ENCODE measurements around the gene TMPRSS3. TPM values are rescaled to one million over a fixed set of nuclear protein-coding genes. Genes with fewer than 3 reads are reported as not detected.

The TMPRSS3 gene
- total RNA-seq, 1 donor from 2014 or later: 4.1 TPM

- no peaks in the 10 kb centered on the region for H3K27me3 ChIP-seq (ENCODE audit: control insufficient read depth, insufficient read depth, low read length)
- H3K36me3 ChIP-seq (ENCODE audit: control insufficient read depth, insufficient read depth, low read length): no peaks in the 10 kb centered on the region
- H3K4me3 ChIP-seq (ENCODE audit: low read depth, low read length): no peak overlapping the region
- no peak for DNase-seq (ENCODE audit: low read depth)
- TF ChIP-seq CTCF (IDR thresholded peaks at IDR 0.05; ENCODE audit: insufficient read depth, low read length, poor library complexity, severe bottlenecking): no peak
These were observed 41.1 kb upstream of the TMPRSS3 start for GRCh38 chr21:42436914-42437313.

- no peak overlapping the region for H3K4me3 ChIP-seq (ENCODE audit: low read depth, low read length)
- H3K36me3 ChIP-seq (ENCODE audit: control insufficient read depth, insufficient read depth, low read length): no peaks in the 10 kb centered on the region
- no peak for TF ChIP-seq CTCF (IDR thresholded peaks at IDR 0.05; ENCODE audit: insufficient read depth, low read length, poor library complexity, severe bottlenecking)
- H3K27me3 ChIP-seq (ENCODE audit: control insufficient read depth, insufficient read depth, low read length): no peaks in the 10 kb centered on the region
- no peak for DNase-seq (ENCODE audit: low read depth)
These were observed 40.0 kb upstream of the TMPRSS3 start for GRCh38 chr21:42435833-42436232.

DNA sequence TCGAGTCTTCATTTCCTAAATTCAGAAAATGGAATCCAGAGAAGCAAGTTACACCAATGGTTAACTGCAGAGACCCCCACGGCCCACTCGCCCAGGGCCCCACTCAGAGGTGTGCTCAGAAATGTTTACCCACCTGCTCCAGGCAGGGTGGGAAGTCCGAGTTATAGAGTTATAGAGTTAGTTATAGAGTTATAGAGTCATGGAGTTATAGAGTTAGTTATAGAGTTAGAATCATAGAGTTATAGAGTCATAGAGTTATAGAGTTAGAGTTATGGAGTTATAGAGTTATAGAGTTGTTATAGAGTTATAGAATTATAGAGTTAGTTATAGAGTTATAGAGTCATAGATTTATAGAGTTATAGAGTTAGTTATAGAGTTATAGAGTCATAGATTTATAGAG, 39.5 kb upstream of the TMPRSS3 start:
- Histone ChIP-seq H3K4me3 (ENCODE audit: low read depth, low read length) (no peak overlapping the region), H3K27me3 (ENCODE audit: control insufficient read depth, insufficient read depth, low read length) (no peaks in the 10 kb centered on the region), H3K36me3 (ENCODE audit: control insufficient read depth, insufficient read depth, low read length) (no peaks in the 10 kb centered on the region)
- no peak for TF ChIP-seq CTCF (IDR thresholded peaks at IDR 0.05; ENCODE audit: insufficient read depth, low read length, poor library complexity, severe bottlenecking)
- no peak for DNase-seq (ENCODE audit: low read depth)

DNA sequence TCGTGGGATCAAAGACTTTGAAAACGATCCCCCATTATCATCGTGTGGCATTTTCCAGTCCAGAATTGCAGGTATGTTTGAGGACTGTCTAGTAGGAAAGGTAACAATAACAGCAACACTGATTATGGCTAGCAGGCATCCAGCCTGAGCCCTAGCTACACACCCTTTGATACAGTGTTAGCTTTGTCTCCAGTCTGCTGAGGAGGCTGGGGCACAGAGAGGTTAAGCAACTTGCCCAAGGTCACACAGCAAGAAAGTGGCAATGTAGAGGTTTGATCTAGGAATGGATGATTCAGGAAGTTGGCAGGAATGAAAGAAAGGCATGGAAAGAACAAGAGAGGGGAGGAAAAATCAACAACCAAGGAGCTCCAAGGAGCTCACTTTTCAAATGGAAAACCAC, 39.0 kb upstream of the TMPRSS3 start:
- Histone ChIP-seq H3K4me3 (ENCODE audit: low read depth, low read length) (no peak overlapping the region), H3K27me3 (ENCODE audit: control insufficient read depth, insufficient read depth, low read length) (no peaks in the 10 kb centered on the region), H3K36me3 (ENCODE audit: control insufficient read depth, insufficient read depth, low read length) (no peaks in the 10 kb centered on the region)
- DNase-seq (ENCODE audit: low read depth): no peak
- no peak for TF ChIP-seq CTCF (IDR thresholded peaks at IDR 0.05; ENCODE audit: insufficient read depth, low read length, poor library complexity, severe bottlenecking)

DNA sequence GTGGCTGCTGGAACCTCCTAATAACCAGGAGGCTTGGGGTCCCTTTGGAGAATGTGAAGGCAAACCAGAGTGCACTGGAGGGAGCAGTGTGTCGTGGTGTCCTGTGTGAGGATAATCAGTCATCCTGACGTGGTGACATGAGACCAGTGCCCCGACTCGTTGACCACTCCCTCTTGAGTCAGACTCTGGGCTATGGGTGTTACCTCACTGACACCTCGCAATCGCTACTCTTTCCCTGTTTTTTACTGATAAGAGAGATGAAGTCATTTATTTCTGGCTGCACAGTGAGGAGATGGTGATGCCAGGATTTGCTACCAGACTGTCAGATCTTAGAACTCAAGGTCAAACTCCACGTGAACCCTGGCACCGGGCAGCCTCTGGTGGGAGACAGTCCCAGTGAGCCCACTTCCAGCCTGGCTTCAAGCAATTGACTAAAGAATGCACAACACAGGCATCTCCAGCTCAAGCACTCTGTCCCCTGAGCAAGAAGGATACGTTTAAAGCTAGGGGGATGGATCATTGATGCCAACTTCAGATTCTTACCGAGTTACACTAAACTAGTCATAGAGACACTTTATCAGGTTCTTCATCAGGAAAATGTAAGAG, 38.2 kb upstream of the TMPRSS3 start:
- no peaks in the 10 kb centered on the region for H3K36me3 ChIP-seq (ENCODE audit: control insufficient read depth, insufficient read depth, low read length)
- no peak overlapping the region for H3K4me3 ChIP-seq (ENCODE audit: low read depth, low read length)
- H3K27me3 ChIP-seq (ENCODE audit: control insufficient read depth, insufficient read depth, low read length): no peaks in the 10 kb centered on the region
- TF ChIP-seq CTCF (IDR thresholded peaks at IDR 0.05; ENCODE audit: insufficient read depth, low read length, poor library complexity, severe bottlenecking): no peak
- DNase-seq (ENCODE audit: low read depth): no peak

GRCh38 chr21:42432695-42433094, 36.8 kb upstream of the TMPRSS3 start:
- DNase-seq (ENCODE audit: low read depth): no peak
- no peak for TF ChIP-seq CTCF (IDR thresholded peaks at IDR 0.05; ENCODE audit: insufficient read depth, low read length, poor library complexity, severe bottlenecking)
- H3K27me3 ChIP-seq (ENCODE audit: control insufficient read depth, insufficient read depth, low read length): peaks cover 2% of the 10 kb centered on the region
- no peak overlapping the region for H3K4me3 ChIP-seq (ENCODE audit: low read depth, low read length)
- H3K36me3 ChIP-seq (ENCODE audit: control insufficient read depth, insufficient read depth, low read length): no peaks in the 10 kb centered on the region
